Fibroblast of lung (primary cell): Measurements from ENCODE around the gene GTPBP2. TPM values are rescaled to one million over a fixed set of nuclear protein-coding genes. Genes with fewer than 3 reads are reported as not detected.

Experiments used
- DNase-seq, 2 donors: peaks; one replicate each; pipeline versions ENCODE4 v3.0.0 to v3.0.0-alpha.2; 2010; ENCODE audit warnings: low read depth in 2 of 2
- H2AFZ ChIP-seq: 2 replicates; pipeline ENCODE4 v1.5.1; 2012; ENCODE audit warnings: low read length, control low read depth, inconsistent platforms
- H3K27ac ChIP-seq: 2 replicates; pipeline ENCODE4 v1.5.1; 2011; ENCODE audit warnings: low read length, control low read depth; ENCODE audit not compliant: insufficient read depth
- H3K27me3 ChIP-seq: 2 replicates; pipeline ENCODE4 v1.5.1; 2011; ENCODE audit warnings: mild to moderate bottlenecking, low read length; ENCODE audit not compliant: control insufficient read depth, insufficient read depth
- H3K36me3 ChIP-seq: 2 replicates; pipeline ENCODE4 v1.5.1; 2011; ENCODE audit warnings: low read length; ENCODE audit not compliant: control insufficient read depth, insufficient read depth
- H3K4me1 ChIP-seq: 2 replicates; pipeline ENCODE4 v1.5.1; 2011; ENCODE audit warnings: low read length; ENCODE audit not compliant: control insufficient read depth, insufficient read depth; ENCODE audit errors: extremely low read depth
- H3K4me2 ChIP-seq: 2 replicates; pipeline ENCODE4 v1.5.1; 2011; ENCODE audit warnings: low read length, control low read depth; ENCODE audit not compliant: insufficient read depth; ENCODE audit errors: extremely low read depth
- H3K4me3 ChIP-seq, 4 experiments: fragments of 200-600 bp in 1 of 4; sonication (generic) in 1 of 4; replicated peaks in 1 of 4; 2 replicates each; pipeline ENCODE4 v1.5.1; 2011 to 2016; ENCODE audit warnings: low read length in 4 of 4, low read depth in 3 of 4, mild to moderate bottlenecking in 3 of 4, control low read depth in 2 of 4, inconsistent platforms in 1 of 4, mixed read lengths in 1 of 4; ENCODE audit not compliant: insufficient read depth in 1 of 4; ENCODE audit errors: control extremely low read depth in 1 of 4
- H3K79me2 ChIP-seq: 2 replicates; pipeline ENCODE4 v1.5.1; 2012; ENCODE audit warnings: mild to moderate bottlenecking, low read length, inconsistent platforms; ENCODE audit not compliant: control insufficient read depth, insufficient read depth
- H3K9ac ChIP-seq: 2 replicates; pipeline ENCODE4 v1.5.1; 2011; ENCODE audit warnings: mild to moderate bottlenecking, low read length, control low read depth; ENCODE audit not compliant: insufficient read depth
- H3K9me3 ChIP-seq: 2 replicates; pipeline ENCODE4 v1.5.1; 2012; ENCODE audit warnings: low read depth, low read length; ENCODE audit not compliant: control insufficient read depth, insufficient read depth
- H4K20me1 ChIP-seq: 2 replicates; pipeline ENCODE4 v1.5.1; 2011; ENCODE audit warnings: low read length; ENCODE audit not compliant: control insufficient read depth, insufficient read depth; ENCODE audit errors: extremely low read depth
- EZH2 ChIP-seq: IDR thresholded peaks from 2 replicates; pipeline ENCODE4 v1.5.1; 2012; ENCODE audit warnings: low read length, control low read depth, mild to moderate bottlenecking; ENCODE audit errors: missing control alignments
- polyA plus RNA-seq, 2 donors: library from polyadenylated mRNA; depleted of rRNA in 1 of 2; stranded (reverse) in 1 of 2; unstranded in 1 of 2; fragments of >200 nt; gene quantifications; 2 replicates each; pipeline ENCODE4 v1.2.1, GENCODE V29; 2011 to 2012; ENCODE audit warnings: missing spikeins in 1 of 2
- total RNA-seq: library from RNA; depleted of rRNA; stranded (reverse); fragments of >200 nt; gene quantifications from 2 replicates; pipeline ENCODE4 v1.2.1, GENCODE V29; 2014
- TF ChIP-seq, protein P1 (sequence below), 2 donors: IDR thresholded peaks in 1 of 2; conservative IDR thresholded peaks in 1 of 2; 1 replicate in 1 of 2; 2 replicates in 1 of 2; pipeline ENCODE4 v1.5.1; 2011 to 2012; ENCODE audit warnings: low read length in 2 of 2, control low read depth in 1 of 2, inconsistent platforms in 1 of 2, low read depth in 1 of 2, mild to moderate bottlenecking in 1 of 2

The GTPBP2 gene
- total and polyA plus RNA-seq, 2 donors (not counting 1 experiment from before 2014, with no cell fraction given), result 45.2 to 174 TPM

DNA sequence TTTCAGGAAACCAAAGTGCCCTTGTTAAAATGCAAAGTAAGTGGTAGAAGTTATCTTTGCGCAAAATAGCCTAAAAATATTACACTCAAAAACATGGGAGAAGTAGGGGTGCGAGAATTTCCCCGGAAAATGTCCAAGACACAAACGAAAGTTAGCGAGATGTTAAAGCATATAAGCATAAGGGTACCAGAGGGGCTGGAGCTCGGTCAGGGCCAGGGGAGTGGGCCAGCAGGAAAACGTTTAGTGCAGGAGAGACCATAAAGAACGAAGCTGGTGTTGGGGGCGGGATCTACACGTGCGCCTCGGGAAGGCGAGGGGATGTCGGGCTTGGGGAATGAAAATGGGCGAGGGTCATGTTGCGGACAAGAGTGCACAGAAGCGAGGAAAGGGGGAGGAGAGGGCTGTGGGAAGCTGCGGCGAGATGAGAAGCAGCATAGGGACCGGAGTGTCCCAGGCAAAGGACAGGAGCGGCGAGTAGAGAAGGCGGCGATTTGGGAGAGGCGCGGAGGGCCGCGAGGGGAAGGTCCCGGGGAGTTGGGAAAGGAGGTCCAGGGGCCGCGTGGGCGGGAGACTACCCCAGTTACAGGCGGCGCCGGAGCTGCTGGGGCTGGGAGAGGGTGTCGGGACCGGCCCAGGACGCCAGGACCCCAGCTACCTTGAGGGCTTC is 53.8 kb downstream of the GTPBP2 start:
- H3K9ac ChIP-seq, result peak overlapping the region; percentile 74
- H3K9me3 ChIP-seq, result no peaks in the 10 kb centered on the region
- H3K27me3 ChIP-seq, result no peaks in the 10 kb centered on the region
- peak overlapping the region; percentile 66 for H3K27ac ChIP-seq
- H3K36me3 ChIP-seq, result no peaks in the 10 kb centered on the region
- peaks cover 61% of the 10 kb centered on the region for H3K79me2 ChIP-seq
- DNase-seq, result peak; percentile 12 to 15
- H2AFZ ChIP-seq, result peak overlapping the region; percentile 99
- peaks cover 2% of the 10 kb centered on the region for H3K4me1 ChIP-seq
- TF ChIP-seq, protein P1, sequence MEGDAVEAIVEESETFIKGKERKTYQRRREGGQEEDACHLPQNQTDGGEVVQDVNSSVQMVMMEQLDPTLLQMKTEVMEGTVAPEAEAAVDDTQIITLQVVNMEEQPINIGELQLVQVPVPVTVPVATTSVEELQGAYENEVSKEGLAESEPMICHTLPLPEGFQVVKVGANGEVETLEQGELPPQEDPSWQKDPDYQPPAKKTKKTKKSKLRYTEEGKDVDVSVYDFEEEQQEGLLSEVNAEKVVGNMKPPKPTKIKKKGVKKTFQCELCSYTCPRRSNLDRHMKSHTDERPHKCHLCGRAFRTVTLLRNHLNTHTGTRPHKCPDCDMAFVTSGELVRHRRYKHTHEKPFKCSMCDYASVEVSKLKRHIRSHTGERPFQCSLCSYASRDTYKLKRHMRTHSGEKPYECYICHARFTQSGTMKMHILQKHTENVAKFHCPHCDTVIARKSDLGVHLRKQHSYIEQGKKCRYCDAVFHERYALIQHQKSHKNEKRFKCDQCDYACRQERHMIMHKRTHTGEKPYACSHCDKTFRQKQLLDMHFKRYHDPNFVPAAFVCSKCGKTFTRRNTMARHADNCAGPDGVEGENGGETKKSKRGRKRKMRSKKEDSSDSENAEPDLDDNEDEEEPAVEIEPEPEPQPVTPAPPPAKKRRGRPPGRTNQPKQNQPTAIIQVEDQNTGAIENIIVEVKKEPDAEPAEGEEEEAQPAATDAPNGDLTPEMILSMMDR (conservative IDR thresholded peaks at IDR 0.05 in 1 of 2, IDR thresholded peaks at IDR 0.05 in 1 of 2; ENCODE audit: low read depth in 1 of 2, low read length in 2 of 2), result no peak
- no peak for TF ChIP-seq EZH2
- H4K20me1 ChIP-seq, result no peaks in the 10 kb centered on the region
- H3K4me2 ChIP-seq, result peak overlapping the region; percentile 69
- peak overlapping the region; percentile 84 to 100 (median 97) for H3K4me3 ChIP-seq

DNA sequence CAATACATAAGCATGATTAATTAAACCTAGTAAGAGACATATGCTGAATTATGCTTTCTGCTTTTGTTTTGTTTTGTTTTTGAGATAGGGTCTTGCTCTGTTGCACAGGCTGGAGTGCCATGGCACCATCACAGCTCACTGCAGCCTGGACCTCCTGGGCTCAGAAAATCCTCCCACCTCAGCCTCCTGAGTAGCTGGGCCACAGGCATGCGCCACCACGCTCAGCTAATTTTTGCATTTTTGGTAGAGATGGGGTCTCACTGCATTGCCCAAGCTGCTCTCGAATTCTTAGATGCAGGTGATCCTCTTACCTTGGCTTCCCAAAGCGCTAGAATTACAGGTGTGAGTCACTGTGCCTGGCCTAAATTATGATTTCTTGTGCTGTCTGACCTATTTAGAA is 57.0 kb downstream of the GTPBP2 start:
- peaks cover 34% of the 10 kb centered on the region for H3K79me2 ChIP-seq
- H4K20me1 ChIP-seq, result no peaks in the 10 kb centered on the region
- no peak overlapping the region for H3K9ac ChIP-seq
- no peak overlapping the region for H3K27ac ChIP-seq
- no peak overlapping the region for H2AFZ ChIP-seq
- TF ChIP-seq, protein P1 (conservative IDR thresholded peaks at IDR 0.05 in 1 of 2, IDR thresholded peaks at IDR 0.05 in 1 of 2; ENCODE audit: low read depth in 1 of 2, low read length in 2 of 2), result no peak
- TF ChIP-seq EZH2, result no peak
- H3K27me3 ChIP-seq, result no peaks in the 10 kb centered on the region
- H3K9me3 ChIP-seq, result no peaks in the 10 kb centered on the region
- peaks cover 2% of the 10 kb centered on the region for H3K36me3 ChIP-seq
- H3K4me1 ChIP-seq, result peaks cover 2% of the 10 kb centered on the region
- H3K4me2 ChIP-seq, result no peak overlapping the region
- DNase-seq, result no peak
- no peak overlapping the region for H3K4me3 ChIP-seq

DNA sequence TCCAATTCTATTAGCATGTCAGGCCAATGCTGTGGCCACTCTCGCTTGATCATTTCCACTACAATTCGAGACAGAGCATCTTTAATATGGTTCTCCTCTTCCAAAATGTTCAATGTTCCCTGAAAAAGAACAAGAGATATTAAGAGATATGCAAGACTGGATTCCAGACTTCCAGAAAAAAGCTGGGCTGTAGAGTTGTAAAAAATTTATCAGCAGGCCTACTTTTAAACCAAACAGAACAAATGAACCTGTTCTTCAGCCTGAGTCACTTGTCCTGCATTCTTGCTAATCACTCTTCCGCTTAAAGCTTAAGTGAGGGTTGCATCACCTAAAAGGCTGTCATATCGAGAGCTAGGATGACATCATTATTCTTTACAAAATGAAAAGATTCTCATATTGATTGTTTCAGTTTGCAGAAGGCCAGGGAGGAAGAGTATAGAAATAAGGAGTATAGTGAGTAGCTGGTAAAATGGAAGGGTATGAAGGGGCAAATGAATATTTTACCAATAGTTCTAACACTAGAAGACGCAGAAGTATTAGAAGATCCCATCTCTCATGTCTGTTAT is 58.1 kb downstream of the GTPBP2 start:
- Histone ChIP-seq H3K4me3 (no peak overlapping the region), H2AFZ (no peak overlapping the region), H3K27ac (no peak overlapping the region), H3K27me3 (no peaks in the 10 kb centered on the region), H4K20me1 (no peaks in the 10 kb centered on the region), H3K4me2 (no peak overlapping the region), H3K79me2 (peaks cover 24% of the 10 kb centered on the region), H3K36me3 (peaks cover 2% of the 10 kb centered on the region), H3K4me1 (peaks cover 2% of the 10 kb centered on the region), H3K9ac (no peak overlapping the region), H3K9me3 (no peaks in the 10 kb centered on the region)
- DNase-seq, result peak; percentile 32 to 44
- TF ChIP-seq, protein P1 (conservative IDR thresholded peaks at IDR 0.05 in 1 of 2, IDR thresholded peaks at IDR 0.05 in 1 of 2; ENCODE audit: low read depth in 1 of 2, low read length in 2 of 2), result no peak

Other genes with a start within 250 kb of the GTPBP2 start
- 16.7 and 23.1 TPM in 2 replicates for gene ABCC10, start 201.7 kb downstream of the GTPBP2 start, total RNA-seq
- 8.9 and 9.3 TPM in 2 replicates for gene ABCC10, start 201.7 kb downstream of the GTPBP2 start, polyA plus RNA-seq
- under 0.01 and 0.17 TPM in 2 replicates for gene DLK2, start 173.7 kb downstream of the GTPBP2 start, total RNA-seq
- 0.23 and 0.50 TPM in 2 replicates for gene DLK2, start 173.7 kb downstream of the GTPBP2 start, polyA plus RNA-seq
- gene TJAP1, start 151.7 kb downstream of the GTPBP2 start, total RNA-seq, result 7.4 and 8.9 TPM in 2 replicates
- gene TJAP1, start 151.7 kb downstream of the GTPBP2 start, polyA plus RNA-seq, result 18.9 and 22.9 TPM in 2 replicates
- 0.26 and 0.33 TPM in 2 replicates for gene LRRC73, start 118.9 kb downstream of the GTPBP2 start, total RNA-seq
- gene LRRC73, start 118.9 kb downstream of the GTPBP2 start, polyA plus RNA-seq, result 0.17 and 0.18 TPM in 2 replicates
- 83.7 and 106 TPM in 2 replicates for gene YIPF3, start 112.3 kb downstream of the GTPBP2 start, total RNA-seq
- gene YIPF3, start 112.3 kb downstream of the GTPBP2 start, polyA plus RNA-seq, result 173 TPM in 2 replicates
- 27.4 and 32.4 TPM in 2 replicates for gene POLR1C, start 112.2 kb downstream of the GTPBP2 start, total RNA-seq
- gene POLR1C, start 112.2 kb downstream of the GTPBP2 start, polyA plus RNA-seq, result 39.7 and 55.2 TPM in 2 replicates
- gene XPO5, start 53.2 kb downstream of the GTPBP2 start, total RNA-seq, result 18.2 and 20.5 TPM in 2 replicates
- gene XPO5, start 53.2 kb downstream of the GTPBP2 start, polyA plus RNA-seq, result 21.7 and 26.1 TPM in 2 replicates
- gene POLH, start 53.1 kb downstream of the GTPBP2 start, total RNA-seq, result 19.5 and 21.8 TPM in 2 replicates
- 19.0 and 22.5 TPM in 2 replicates for gene POLH, start 53.1 kb downstream of the GTPBP2 start, polyA plus RNA-seq
- 19.2 and 19.3 TPM in 2 replicates for gene MAD2L1BP, start 6.6 kb upstream of the GTPBP2 start, total RNA-seq
- 34.5 and 39.0 TPM in 2 replicates for gene MAD2L1BP, start 6.6 kb upstream of the GTPBP2 start, polyA plus RNA-seq
- 1.5 and 1.7 TPM in 2 replicates for gene RSPH9, start 15.8 kb upstream of the GTPBP2 start, total RNA-seq
- gene RSPH9, start 15.8 kb upstream of the GTPBP2 start, polyA plus RNA-seq, result 0.50 and 0.87 TPM in 2 replicates
- 39.3 and 42.1 TPM in 2 replicates for gene MRPS18A, start 58.5 kb upstream of the GTPBP2 start, total RNA-seq
- 31.8 and 43.7 TPM in 2 replicates for gene MRPS18A, start 58.5 kb upstream of the GTPBP2 start, polyA plus RNA-seq
- 150 and 208 TPM in 2 replicates for gene VEGFA, start 140.9 kb upstream of the GTPBP2 start, total RNA-seq
- gene VEGFA, start 140.9 kb upstream of the GTPBP2 start, polyA plus RNA-seq, result 68.0 and 111 TPM in 2 replicates